H9 (cell line): ENCODE results near the gene CCSER1. TPM values are rescaled to one million over a fixed set of nuclear protein-coding genes. Genes with fewer than 3 reads are reported as not detected.

Experiments
- DNase-seq: peaks from one replicate; pipeline ENCODE4 v3.0.0-alpha.2; 2017
- H2AFZ ChIP-seq: one replicate; pipeline ENCODE4 v1.6.1; 2013; ENCODE audit warnings: mild to moderate bottlenecking, low read length, control low read depth, moderate library complexity
- H2AK5ac ChIP-seq: 2 replicates; pipeline ENCODE4 v1.6.1; 2013; ENCODE audit warnings: low read length, control low read depth, mixed read lengths; ENCODE audit not compliant: insufficient read length
- H2BK120ac ChIP-seq: one replicate; pipeline ENCODE4 v1.6.1; 2013; ENCODE audit warnings: low read depth, mild to moderate bottlenecking, low read length, control low read depth, inconsistent platforms; ENCODE audit not compliant: poor library complexity, severe bottlenecking
- H2BK12ac ChIP-seq: 2 replicates; pipeline ENCODE4 v1.6.1; 2013; ENCODE audit warnings: low read length, control low read depth, mixed read lengths, low read depth; ENCODE audit not compliant: insufficient read length
- H2BK15ac ChIP-seq: 2 replicates; pipeline ENCODE4 v1.6.1; 2013; ENCODE audit warnings: low read depth, low read length, control low read depth
- H2BK20ac ChIP-seq: one replicate; pipeline ENCODE4 v1.6.1; 2013; ENCODE audit warnings: low read depth, mild to moderate bottlenecking, low read length, control low read depth, inconsistent platforms; ENCODE audit not compliant: poor library complexity, severe bottlenecking
- H2BK5ac ChIP-seq: 2 replicates; pipeline ENCODE4 v1.6.1; 2013; ENCODE audit warnings: low read length, control low read depth, mixed read lengths; ENCODE audit not compliant: insufficient read length
- H3K14ac ChIP-seq: 2 replicates; pipeline ENCODE4 v1.6.1; 2013; ENCODE audit warnings: low read length, control low read depth; ENCODE audit not compliant: insufficient read depth
- H3K18ac ChIP-seq: 2 replicates; pipeline ENCODE4 v1.6.1; 2013; ENCODE audit warnings: low read depth, mild to moderate bottlenecking, mixed read lengths, low read length, control low read depth; ENCODE audit not compliant: insufficient read length
- H3K23ac ChIP-seq: 2 replicates; pipeline ENCODE4 v1.6.1; 2013; ENCODE audit warnings: low read length, control low read depth, mixed read lengths, low read depth; ENCODE audit not compliant: insufficient read length
- H3K23me2 ChIP-seq: 2 replicates; pipeline ENCODE4 v1.6.1; 2013; ENCODE audit warnings: low read depth, mild to moderate bottlenecking, mixed read lengths, low read length, control low read depth; ENCODE audit not compliant: insufficient read length, poor library complexity, severe bottlenecking
- H3K27ac ChIP-seq: 2 replicates; pipeline ENCODE4 v1.5.1; 2013; ENCODE audit warnings: low read length, control low read depth, mixed read lengths, low read depth; ENCODE audit not compliant: insufficient read length
- H3K27me3 ChIP-seq: 2 replicates; pipeline ENCODE4 v1.6.1; 2013; ENCODE audit warnings: low read length, control low read depth, inconsistent platforms; ENCODE audit not compliant: insufficient read depth
- H3K4ac ChIP-seq: 2 replicates; pipeline ENCODE4 v1.6.1; 2013; ENCODE audit warnings: low read depth, mild to moderate bottlenecking, control low read depth, inconsistent platforms, low read length, moderate library complexity
- H3K4me1 ChIP-seq: 2 replicates; pipeline ENCODE4 v1.6.1; 2013; ENCODE audit warnings: low read length, control low read depth, inconsistent platforms; ENCODE audit not compliant: insufficient read depth
- H3K4me2 ChIP-seq: 2 replicates; pipeline ENCODE4 v1.6.1; 2013; ENCODE audit warnings: low read length, control low read depth, mixed read lengths; ENCODE audit not compliant: insufficient read length, insufficient read depth
- H3K56ac ChIP-seq: 2 replicates; pipeline ENCODE4 v1.6.1; 2013; ENCODE audit warnings: low read depth, mild to moderate bottlenecking, mixed read lengths, low read length, control low read depth; ENCODE audit not compliant: insufficient read length
- H3K79me1 ChIP-seq: 2 replicates; pipeline ENCODE4 v1.6.1; 2013; ENCODE audit warnings: low read depth, mild to moderate bottlenecking, moderate library complexity, low read length, control low read depth, inconsistent platforms; ENCODE audit not compliant: insufficient read depth, poor library complexity, severe bottlenecking
- H3K79me2 ChIP-seq: 2 replicates; pipeline ENCODE4 v1.6.1; 2013; ENCODE audit warnings: low read length, control low read depth, inconsistent platforms; ENCODE audit not compliant: insufficient read depth
- H3K9ac ChIP-seq: 2 replicates; pipeline ENCODE4 v1.6.1; 2013; ENCODE audit warnings: low read length, control low read depth, mixed read lengths; ENCODE audit not compliant: insufficient read length; ENCODE audit errors: extremely low read depth
- H3K9me3 ChIP-seq: one replicate; pipeline ENCODE4 v1.6.1; 2013; ENCODE audit warnings: low read depth, low read length, inconsistent platforms; ENCODE audit not compliant: control insufficient read depth
- H3T11ph ChIP-seq: one replicate; pipeline ENCODE4 v1.6.1; 2013; ENCODE audit warnings: mild to moderate bottlenecking, low read length, control low read depth, inconsistent platforms
- H4K20me1 ChIP-seq: one replicate; pipeline ENCODE4 v1.6.1; 2013; ENCODE audit not compliant: control insufficient read depth, insufficient read length, insufficient read depth
- H4K5ac ChIP-seq: 2 replicates; pipeline ENCODE4 v1.6.1; 2013; ENCODE audit warnings: low read depth, mild to moderate bottlenecking, mixed read lengths, low read length, control low read depth; ENCODE audit not compliant: insufficient read length
- H4K8ac ChIP-seq: replicated peaks from 2 replicates; pipeline ENCODE4 v1.6.1; 2013; ENCODE audit warnings: low read length, control low read depth, mixed read lengths, low read depth; ENCODE audit not compliant: insufficient read length
- H4K91ac ChIP-seq: 2 replicates; pipeline ENCODE4 v1.6.1; 2013; ENCODE audit warnings: low read depth, mild to moderate bottlenecking, moderate library complexity, mixed read lengths, low read length, control low read depth; ENCODE audit not compliant: insufficient read length
- H3K27ac Mint-ChIP-seq, 3 experiments: 2 replicates in 2 of 3; 3 replicates in 1 of 3; pipeline ENCODE4 v1.8.0; 2020 to 2021; ENCODE audit warnings: mixed read lengths in 3 of 3, mild to moderate bottlenecking in 1 of 3, moderate library complexity in 1 of 3
- H3K27me3 Mint-ChIP-seq: 2 replicates; pipeline ENCODE4 v1.8.0; 2021; ENCODE audit warnings: low read depth, mild to moderate bottlenecking, moderate library complexity, mixed read lengths
- H3K36me3 Mint-ChIP-seq, 3 experiments: 2 replicates in 2 of 3; 3 replicates in 1 of 3; pipeline ENCODE4 v1.8.0; 2020 to 2021; ENCODE audit warnings: low read depth in 3 of 3, mixed read lengths in 3 of 3; ENCODE audit not compliant: insufficient read depth in 1 of 3
- H3K4me1 Mint-ChIP-seq, 2 experiments: 2 replicates each; pipeline ENCODE4 v1.8.0; 2020; ENCODE audit warnings: mixed read lengths in 2 of 2
- H3K4me3 Mint-ChIP-seq, 2 experiments: 2 replicates in 1 of 2; 3 replicates in 1 of 2; pipeline ENCODE4 v1.8.0; 2020 to 2021; ENCODE audit warnings: mild to moderate bottlenecking in 2 of 2, mixed read lengths in 2 of 2, moderate library complexity in 1 of 2
- H3K9me3 Mint-ChIP-seq, 2 experiments: 2 replicates in 1 of 2; 3 replicates in 1 of 2; pipeline ENCODE4 v1.8.0; 2020; ENCODE audit warnings: mild to moderate bottlenecking in 2 of 2, mixed read lengths in 2 of 2, moderate library complexity in 1 of 2
- CTCF ChIP-seq: fragments of 200-600 bp; sonication (generic); conservative IDR thresholded peaks from 3 replicates; pipeline ENCODE4 v1.8.0; 2021; ENCODE audit warnings: antibody characterized with exemption, mild to moderate bottlenecking
- WGBS: extraction: QIAGEN DNeasy Blood & Tissue Kit; methylation state at CpG from one replicate; pipeline ENCODE4 v1.1.7; 2013; ENCODE audit warnings: missing lambda C conversion rate, low lambda C conversion rate, mixed read lengths; ENCODE audit not compliant: insufficient read length; ENCODE audit errors: extremely low coverage; 5-methylcytosine and 5-hydroxymethylcytosine counted together
- total RNA-seq: library from RNA; stranded (reverse); gene quantifications from 2 replicates; pipeline ENCODE4 v1.2.1, GENCODE V29; 2021

Gene CCSER1
- total RNA-seq, 1 experiment from 2014 or later, result 0.37 TPM

GRCh38 chr4:91525621-91526020, 1398.4 kb downstream of the CCSER1 start:
- H3K56ac ChIP-seq, result no peak overlapping the region
- H3K9me3 ChIP-seq, result no peaks in the 10 kb centered on the region
- H4K91ac ChIP-seq, result no peak overlapping the region
- no peaks in the 10 kb centered on the region for H3K4me1 ChIP-seq
- H3K4ac ChIP-seq, result no peak overlapping the region
- no peak overlapping the region for H3K14ac ChIP-seq
- H3K4me3 Mint-ChIP-seq, result no peak overlapping the region
- H2BK12ac ChIP-seq, result no peak overlapping the region
- no peaks in the 10 kb centered on the region for H3K27me3 Mint-ChIP-seq
- H2BK20ac ChIP-seq, result no peak overlapping the region
- H2BK15ac ChIP-seq, result no peak overlapping the region
- WGBS, result no CpG with 5 or more reads among the region's 1 CpG
- H3K4me1 Mint-ChIP-seq, result peaks cover 0 to 1% of the 10 kb centered on the region in 2 experiments; a peak in 2 of 4 replicates
- H3K27ac ChIP-seq, result no peak overlapping the region
- no peaks in the 10 kb centered on the region for H3K79me2 ChIP-seq
- no peak overlapping the region for H3K4me2 ChIP-seq
- no peak overlapping the region for H4K8ac ChIP-seq
- H3K27ac Mint-ChIP-seq, result peak overlapping the region in 1 of 3 experiments; percentile 6; a peak in 1 of 7 replicates
- H3K79me1 ChIP-seq, result no peaks in the 10 kb centered on the region
- H3T11ph ChIP-seq, result no peak overlapping the region
- no peaks in the 10 kb centered on the region for H3K23me2 ChIP-seq
- no peak overlapping the region for H4K5ac ChIP-seq
- H2BK5ac ChIP-seq, result no peak overlapping the region
- H3K9me3 Mint-ChIP-seq, result peaks cover 21 to 27% of the 10 kb centered on the region in 2 experiments; a peak in 4 of 5 replicates
- TF ChIP-seq CTCF, result no peak
- no peaks in the 10 kb centered on the region for H4K20me1 ChIP-seq
- no peak for DNase-seq
- peaks cover 4 to 13% (median 4%) of the 10 kb centered on the region in 3 experiments; a peak in 6 of 7 replicates for H3K36me3 Mint-ChIP-seq
- no peak overlapping the region for H3K9ac ChIP-seq
- no peaks in the 10 kb centered on the region for H3K27me3 ChIP-seq
- H2BK120ac ChIP-seq, result no peak overlapping the region
- no peak overlapping the region for H3K23ac ChIP-seq
- no peak overlapping the region for H2AFZ ChIP-seq
- no peak overlapping the region for H2AK5ac ChIP-seq
- H3K18ac ChIP-seq, result no peak overlapping the region
